ENCODE data around the gene ZBTB7C.

GRCh38 chr18:48270929-48271328 is 138.3 kb downstream of the ZBTB7C start:
- no peak for TF ChIP-seq POLR2AphosphoS5 (IDR thresholded peaks at IDR 0.05; ENCODE audit: control insufficient read depth, insufficient read depth, low read depth, low read length)
- TF ChIP-seq MEF2A (IDR thresholded peaks at IDR 0.05; ENCODE audit: control insufficient read depth, low read depth, low read length) = no peak
- TF ChIP-seq EZH2 (IDR thresholded peaks at IDR 0.05; ENCODE audit: borderline replicate concordance, low read depth, low read length) = no peak
- no peak for TF ChIP-seq ZKSCAN1 (IDR thresholded peaks at IDR 0.05; ENCODE audit: low read depth, low read length)
- no peak for TF ChIP-seq MXI1 (IDR thresholded peaks at IDR 0.05; ENCODE audit: low read depth, low read length)
- no peak for TF ChIP-seq ELK3 (CRISPR knock-in tag; IDR thresholded peaks at IDR 0.05)
- no peak for TF ChIP-seq CTCF (IDR thresholded peaks at IDR 0.05 in 2 of 3, conservative IDR thresholded peaks at IDR 0.05 in 1 of 3; ENCODE audit: insufficient read depth in 2 of 3, low read depth in 1 of 3, low read length in 3 of 3)
- TF ChIP-seq ZNF274 (IDR thresholded peaks at IDR 0.05; ENCODE audit: borderline replicate concordance, low read depth, low read length) = no peak
- no peak for TF ChIP-seq ZNF589 (CRISPR knock-in tag; IDR thresholded peaks at IDR 0.05; ENCODE audit: low read depth)
- no peak for TF ChIP-seq ZBTB26 (CRISPR knock-in tag; IDR thresholded peaks at IDR 0.05)
- TF ChIP-seq POU5F1 (IDR thresholded peaks at IDR 0.05; ENCODE audit: borderline replicate concordance, low read depth, low read length, partially characterized antibody) = no peak

Data from K562 (cell line).